Stimulated activated naive CD4-positive, alpha-beta T cell (primary cell): Measurements from ENCODE around the gene PHF12.

Experiments used
- DNase-seq, 6 experiments: peaks; one replicate each; lab custom pipeline; 2025; lab: John Stamatoyannopoulos, UW

Gene PHF12

GRCh38 chr17:28858801-28859355, 92.4 kb downstream of the PHF12 start:
- no peak for DNase-seq

- DNase-seq, result no peak
Observed at GRCh38 chr17:28857905-28858800, 93.2 kb downstream of the PHF12 start.

GRCh38 chr17:28856028-28856574, 95.2 kb downstream of the PHF12 start:
- no peak for DNase-seq

DNA sequence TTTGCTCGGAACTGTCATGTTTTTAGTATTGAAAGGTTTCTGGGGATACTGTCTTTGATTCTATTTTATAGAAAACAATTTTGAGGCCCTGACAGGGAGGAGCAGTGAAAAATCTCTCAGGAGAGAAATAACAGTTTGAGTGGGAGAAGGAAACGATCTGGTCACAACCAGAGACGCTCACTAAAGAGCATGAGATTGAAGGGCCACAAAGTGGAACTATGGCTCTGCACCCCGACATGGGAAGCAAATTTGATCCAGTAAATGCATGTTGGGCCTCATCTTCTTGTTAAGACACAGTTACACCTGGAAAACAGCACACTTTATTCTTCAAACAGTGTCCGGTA, 96.0 kb downstream of the PHF12 start:
- no peak for DNase-seq
